GM21723 (cell line): Measurements from ENCODE around the gene KLHL29.

Source experiments
- ATAC-seq: cut with Tn5 transposase; IDR thresholded peaks from one replicate; pipeline ENCODE4 v1.9.1; 2021; ENCODE audit warnings: mild to moderate bottlenecking, moderate library complexity; ENCODE audit not compliant: unreplicated experiment

KLHL29 gene

DNA sequence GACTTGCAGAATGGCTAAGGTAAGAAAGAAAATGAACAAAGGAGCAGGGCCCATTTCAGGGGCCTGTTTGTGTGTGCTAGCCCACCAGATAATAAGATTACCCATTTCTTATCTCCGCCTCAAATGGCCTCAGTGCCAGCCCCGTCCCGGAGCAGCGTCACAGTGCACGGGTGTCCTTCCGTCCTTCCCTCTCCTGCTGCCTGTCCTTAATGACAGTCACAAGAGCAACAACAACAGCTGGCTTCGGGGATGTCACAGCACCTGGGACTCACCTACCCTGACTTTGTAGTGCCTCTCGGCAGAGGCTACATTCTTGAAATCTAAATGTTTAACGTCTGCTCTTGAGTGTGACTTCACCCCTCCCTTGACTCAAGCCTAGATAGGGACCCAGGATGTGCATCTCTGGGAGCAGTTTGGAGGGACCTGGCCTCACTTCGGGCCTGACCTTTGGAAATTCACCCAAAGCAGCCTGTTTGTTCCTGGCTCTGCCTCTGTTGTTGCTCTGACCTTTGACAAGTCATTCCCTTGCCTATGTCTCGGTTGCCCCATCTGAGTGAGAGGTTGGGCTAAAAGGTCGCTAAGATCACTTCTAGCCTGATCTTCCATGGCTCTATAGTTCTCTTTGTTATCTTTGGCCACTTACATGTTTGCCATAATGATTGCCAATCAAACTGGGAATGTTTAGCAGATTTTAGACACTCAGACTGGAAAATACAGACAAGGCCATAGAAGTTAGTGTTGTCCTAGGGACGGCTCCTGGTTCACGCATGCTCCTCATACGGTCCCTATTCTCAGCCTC lies 122.5 kb downstream of the KLHL29 start:
- no peak for ATAC-seq

DNA sequence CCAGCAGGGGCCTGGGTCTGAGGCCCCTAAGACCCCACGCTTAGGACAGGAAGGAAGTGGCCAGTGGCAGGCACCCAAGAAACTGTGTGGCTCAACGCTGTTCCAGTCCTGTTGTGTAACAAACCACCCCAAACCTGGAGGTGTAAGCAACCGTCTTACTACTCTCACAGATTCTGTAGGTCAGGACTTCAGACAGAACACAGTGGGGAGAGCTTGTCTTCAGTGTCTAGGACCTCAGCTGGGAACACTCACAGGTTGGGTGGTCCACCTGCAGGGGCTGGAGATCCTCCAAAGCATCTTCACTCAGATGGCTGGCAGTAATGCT lies 123.0 kb downstream of the KLHL29 start:
- no peak for ATAC-seq

GRCh38 chr2:23509103-23509502 lies 124.1 kb downstream of the KLHL29 start:
- no peak for ATAC-seq

DNA sequence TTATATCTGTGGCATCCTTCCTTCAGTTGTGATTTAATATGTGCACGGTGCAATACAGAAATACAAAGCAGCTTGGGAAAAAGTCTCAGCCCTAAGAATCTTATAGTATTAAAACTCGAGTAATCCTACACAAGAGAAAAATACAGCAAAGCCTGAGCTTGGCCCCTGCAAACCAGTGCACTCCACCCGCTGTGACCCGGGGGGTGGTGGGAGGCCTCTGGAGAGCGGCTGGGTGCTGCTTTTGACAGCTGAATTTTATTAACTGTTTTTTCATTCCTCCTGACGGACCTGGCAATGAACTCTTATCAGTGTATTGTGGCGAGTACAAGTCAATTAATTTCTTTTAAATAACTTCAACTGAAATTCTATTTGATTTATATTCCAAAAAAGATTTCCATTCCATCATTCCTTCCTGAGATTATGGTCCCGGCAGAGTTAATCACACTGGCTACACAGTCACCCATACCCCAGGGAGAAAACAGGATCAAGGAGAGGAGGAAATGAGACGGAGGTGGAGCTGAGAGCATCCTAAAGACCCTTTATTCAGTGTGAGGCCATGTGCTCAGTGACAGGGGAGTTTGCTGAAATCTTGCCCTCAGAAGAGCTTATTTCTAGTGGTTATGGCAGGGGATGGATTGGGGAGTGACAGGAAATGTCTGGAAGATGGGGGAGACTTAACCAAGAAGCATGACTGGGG lies 124.8 kb downstream of the KLHL29 start:
- ATAC-seq, result no peak

GRCh38 chr2:23510471-23510870 lies 125.5 kb downstream of the KLHL29 start:
- ATAC-seq, result no peak

DNA sequence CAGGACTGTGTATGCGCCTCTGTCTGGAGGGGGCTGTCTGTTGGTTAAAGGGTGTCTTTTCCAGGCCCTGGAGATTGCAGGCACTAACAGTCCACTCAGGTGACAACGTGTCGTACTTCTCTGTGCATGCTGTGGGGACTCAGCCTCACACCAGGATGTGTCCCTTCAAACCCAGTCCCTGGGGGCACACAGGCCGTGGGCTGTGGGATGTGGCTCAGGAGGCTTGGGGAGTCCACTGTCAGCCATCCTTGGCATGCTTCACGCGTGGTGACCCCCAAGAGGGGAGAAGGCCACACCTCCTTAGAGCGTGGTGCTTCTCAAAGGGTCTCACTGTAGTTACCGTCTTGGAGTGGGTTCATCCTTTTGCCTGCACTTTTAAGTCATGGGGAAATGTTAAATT lies 127.8 kb downstream of the KLHL29 start:
- no peak for ATAC-seq

DNA sequence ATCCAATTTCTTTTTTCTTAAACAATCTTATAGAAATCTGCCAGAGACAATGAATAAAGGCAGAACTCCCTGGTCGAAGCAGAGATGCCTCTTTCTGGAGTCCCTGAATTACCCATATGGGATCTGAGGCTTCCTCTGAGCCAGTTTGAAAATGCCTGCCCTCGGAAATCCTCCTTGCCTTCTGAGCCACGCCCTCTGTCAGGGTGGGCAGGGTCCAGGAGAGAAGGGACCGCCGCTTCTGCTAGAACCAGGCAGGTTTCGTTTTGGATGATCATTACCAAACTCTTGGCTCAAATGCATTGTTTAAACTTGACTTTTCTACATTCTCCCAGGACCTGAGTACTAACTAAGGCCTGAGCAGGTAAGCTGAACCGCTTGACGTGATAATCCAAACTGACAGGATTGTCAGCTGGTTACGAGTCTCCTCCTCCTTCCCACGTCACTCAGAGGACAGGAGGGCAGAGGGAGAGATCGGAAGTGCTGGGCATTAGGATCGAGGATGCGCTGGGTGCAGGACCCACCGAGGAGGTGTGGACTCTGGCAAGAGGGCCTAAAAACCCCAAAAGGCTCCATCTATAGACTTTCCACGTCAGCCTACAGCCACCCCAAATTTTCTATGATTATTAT lies 128.4 kb downstream of the KLHL29 start:
- ATAC-seq, result no peak

GRCh38 chr2:23513872-23514793 lies 129.2 kb downstream of the KLHL29 start:
- ATAC-seq, result no peak

DNA sequence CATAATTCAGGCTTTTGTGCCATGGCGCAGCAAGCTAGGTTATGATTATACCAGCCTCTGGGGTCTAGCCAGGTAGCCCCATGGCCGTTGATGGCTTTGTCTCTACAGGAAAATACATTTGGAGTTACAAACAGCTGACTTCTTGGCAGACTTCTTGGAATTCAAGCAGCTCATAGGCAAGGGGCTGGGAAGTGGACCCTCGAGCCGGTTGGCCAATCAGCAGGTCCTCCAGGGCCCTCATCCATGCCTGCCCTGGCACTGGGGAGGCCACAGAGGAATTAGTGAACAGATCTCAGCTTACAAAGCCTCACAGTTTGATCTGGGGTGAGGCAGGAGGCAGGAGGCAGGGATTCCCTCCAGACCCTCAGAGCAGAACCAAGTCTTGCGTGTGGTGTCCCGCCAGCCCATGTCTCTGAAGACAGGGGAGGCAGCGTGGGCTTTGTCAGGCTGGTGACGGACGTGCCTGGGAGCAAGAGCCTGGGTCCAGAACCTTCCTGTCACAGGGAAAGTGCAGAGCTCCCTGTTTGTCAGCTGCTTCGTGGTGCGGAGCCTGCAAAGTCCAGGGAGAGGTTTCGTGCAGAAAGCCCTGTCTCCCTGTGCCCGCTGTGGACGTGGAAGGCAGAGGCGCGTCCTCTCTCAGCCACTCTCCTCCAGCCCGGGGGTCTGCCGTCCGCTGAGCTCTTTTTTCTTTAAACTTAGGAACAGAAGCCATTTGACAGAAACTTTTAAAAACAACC lies 131.7 kb downstream of the KLHL29 start:
- ATAC-seq, result no peak

DNA sequence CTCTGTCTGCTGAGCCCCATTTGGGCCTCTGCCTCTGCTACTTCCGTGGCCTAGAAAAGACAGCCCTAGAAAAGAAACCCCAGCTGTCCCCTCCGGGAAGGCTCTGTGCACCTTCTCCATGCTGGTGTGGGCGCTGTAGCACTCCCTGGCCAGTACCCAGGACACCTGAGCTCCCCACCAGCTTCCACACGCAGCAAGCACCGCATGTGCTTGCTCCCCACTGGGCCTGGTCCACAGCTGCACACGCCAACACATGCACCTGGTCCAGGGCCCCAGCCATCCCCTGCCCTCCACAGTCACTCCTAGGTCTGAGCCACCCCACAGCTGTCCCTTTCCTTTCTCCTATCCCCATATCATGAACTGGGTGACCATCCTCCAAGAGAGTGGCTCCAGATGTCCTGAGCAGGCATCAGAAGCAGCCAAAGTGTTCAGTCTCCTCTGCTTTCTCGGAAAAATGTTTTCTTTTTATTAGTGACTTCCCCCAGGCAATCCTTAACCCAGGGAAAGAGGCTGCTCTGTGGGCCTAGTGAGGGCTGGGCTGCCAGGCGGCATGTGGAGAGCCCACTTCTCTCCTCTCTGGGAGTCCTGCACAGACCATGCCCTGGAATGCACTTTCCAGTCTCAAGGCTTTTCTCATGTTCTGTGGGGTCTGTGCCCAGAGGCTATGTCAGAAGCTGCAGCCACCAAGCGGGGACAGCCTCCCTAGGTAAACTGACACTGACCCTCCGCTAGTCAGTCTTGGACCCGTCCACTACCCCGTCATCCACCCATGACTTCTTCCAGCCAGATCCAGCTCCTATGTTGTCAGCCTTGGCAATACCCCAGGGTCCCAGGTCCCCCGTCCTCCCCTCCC lies 133.7 kb downstream of the KLHL29 start:
- ATAC-seq, result no peak

DNA sequence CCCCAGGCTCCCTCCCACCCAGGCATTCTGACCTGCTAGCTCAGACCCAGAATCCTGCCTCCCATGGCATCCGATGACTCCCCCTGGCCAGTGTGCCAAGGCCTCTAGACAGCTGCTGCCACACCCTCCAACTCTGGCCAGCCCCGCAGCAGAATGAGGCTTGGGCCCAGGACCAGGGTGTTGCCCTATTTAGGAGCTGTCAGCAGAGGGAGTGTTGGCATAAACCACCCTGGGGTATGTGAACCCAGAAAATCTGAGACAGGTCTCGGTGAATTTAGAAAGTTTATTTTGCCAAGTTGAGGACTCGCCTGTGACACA lies 134.3 kb downstream of the KLHL29 start:
- no peak for ATAC-seq

GRCh38 chr2:23520256-23520655 lies 135.3 kb downstream of the KLHL29 start:
- no peak for ATAC-seq

DNA sequence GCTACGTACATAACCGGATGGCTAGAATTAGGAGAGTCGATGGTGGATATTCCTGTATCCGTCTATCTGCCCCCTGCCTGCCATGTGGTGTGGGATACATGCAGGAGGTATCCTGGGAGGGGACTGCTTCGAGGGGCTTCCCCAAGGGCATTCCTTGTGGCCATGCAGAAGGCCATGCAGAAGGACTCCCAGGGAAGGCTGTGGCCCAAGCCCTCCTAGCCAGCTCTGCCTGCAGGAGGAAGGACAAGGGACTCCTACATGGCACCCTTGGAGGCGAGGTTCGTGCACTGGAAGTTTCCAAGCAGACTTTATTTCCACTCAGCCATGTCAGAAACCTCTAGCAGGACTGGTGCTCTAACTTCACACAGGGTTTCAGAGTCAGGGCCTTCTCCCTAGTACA lies 136.1 kb downstream of the KLHL29 start:
- no peak for ATAC-seq

- no peak for ATAC-seq
Observed at GRCh38 chr2:23522726-23523372, 137.9 kb downstream of the KLHL29 start.

DNA sequence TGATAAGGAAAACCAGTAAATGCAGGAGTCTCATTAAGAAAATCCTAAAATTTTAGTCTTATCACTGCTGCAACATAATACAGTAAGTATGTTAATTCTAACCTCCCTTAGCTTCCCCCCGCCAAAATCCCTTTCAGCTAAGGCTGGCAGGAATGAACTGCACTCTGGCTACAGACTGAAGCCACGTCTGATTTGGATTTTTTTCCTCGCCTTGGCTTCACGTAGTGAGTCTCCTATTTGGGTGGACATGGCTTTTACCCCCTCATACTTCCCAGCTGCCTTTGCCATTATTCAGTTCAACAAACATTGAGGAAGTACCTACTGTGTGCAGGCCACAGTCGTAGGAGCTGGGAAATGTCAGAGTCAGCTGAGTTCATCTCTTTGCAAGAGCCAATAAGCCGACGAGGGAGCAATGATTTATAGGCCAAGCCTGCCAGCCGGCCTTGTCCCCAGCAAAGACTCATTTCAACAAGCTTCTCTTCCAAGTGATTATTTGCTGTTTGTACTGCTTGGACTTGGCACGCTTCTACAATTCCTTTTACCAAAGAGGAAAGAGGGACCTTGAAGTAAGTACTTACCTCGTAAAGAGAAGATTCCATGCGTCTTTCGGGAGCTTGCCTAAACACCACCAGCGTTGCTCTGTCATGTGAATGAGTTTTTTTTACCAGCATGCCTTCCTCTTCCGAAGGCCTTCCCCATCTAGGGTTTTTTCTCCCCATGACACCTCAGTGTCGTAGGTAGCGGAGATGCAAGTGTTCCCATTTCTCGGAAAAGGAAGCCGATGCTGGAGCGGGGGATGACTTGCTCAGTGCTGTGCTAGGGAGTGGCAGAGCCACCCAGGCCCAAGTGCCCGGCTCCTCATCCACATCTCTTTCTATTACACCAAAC lies 138.6 kb downstream of the KLHL29 start:
- no peak for ATAC-seq

DNA sequence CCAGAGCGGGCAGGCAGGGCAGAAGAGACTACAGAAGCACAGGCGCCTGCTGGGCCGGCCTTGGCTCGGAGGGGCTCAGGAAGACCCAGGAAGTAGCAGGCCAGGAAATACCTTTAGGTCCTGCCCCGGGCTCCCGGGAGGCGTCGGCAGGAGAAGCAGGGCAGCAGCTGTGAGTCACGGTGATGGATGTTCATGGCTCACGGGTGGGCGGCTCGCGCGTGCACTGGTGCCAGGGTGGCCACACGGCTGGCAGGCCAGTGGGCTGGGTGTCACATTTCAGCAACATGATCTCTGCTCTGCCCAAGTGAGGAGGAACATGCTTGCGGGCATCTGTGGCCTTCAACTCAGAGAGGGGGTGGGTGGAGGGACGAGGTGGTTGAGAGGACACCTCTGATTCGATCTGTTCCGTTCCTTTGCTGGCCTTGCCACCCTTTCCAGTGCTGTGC lies 139.3 kb downstream of the KLHL29 start:
- ATAC-seq, result no peak

GRCh38 chr2:23525137-23525765 lies 140.3 kb downstream of the KLHL29 start:
- no peak for ATAC-seq

DNA sequence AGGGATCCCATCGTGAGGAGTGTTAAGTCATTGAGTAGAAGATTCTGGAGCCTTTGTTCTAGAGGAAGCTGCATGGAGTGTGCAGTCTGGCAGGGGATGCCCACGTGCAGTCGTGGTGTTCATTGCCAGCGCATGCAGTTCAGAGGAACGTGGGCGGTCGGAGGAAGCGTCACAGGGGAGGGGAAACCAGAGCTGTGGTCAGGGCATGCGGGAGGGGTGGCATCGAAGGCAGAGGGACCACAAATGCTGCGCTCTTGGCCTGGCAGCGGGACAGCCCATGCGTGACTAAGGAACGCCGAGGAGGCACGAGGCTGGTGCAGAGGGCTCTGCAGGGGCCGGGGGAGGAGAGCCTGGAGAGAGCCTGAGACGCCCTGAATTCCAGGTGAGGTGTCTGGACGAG lies 141.1 kb downstream of the KLHL29 start:
- no peak for ATAC-seq
